HepG2 (cell line): ENCODE data around the gene HOXA10. TPM values are rescaled to one million over a fixed set of nuclear protein-coding genes. Genes with fewer than 3 reads are reported as not detected.

ENCODE experiments used
- ATAC-seq: fragments of 200-7000 bp; cut with Tn5 transposase; 3 replicates; pipeline ENCODE4 v1.9.1; 2020; ENCODE audit warnings: mild to moderate bottlenecking, moderate library complexity
- BruUV-seq: library from RNA; stranded (reverse); fragments of 400-500 nt; replicated peaks from 2 replicates; lab custom pipeline; 2021; lab: Mats Ljungman, UMichigan
- CTCF ChIA-PET: fragments of 300-600 bp; formaldehyde crosslinking; extraction: SDS; loops from one replicate; lab custom pipeline; 2021; ENCODE audit warnings: low total read pairs, inconsistent platforms, low intra/inter-chr PET ratio; lab: Yijun Ruan, JAX
- POLR2A ChIA-PET: fragments of 350-600 bp; sonication (Branson Sonifier 250); formaldehyde crosslinking; loops from one replicate; lab custom pipeline; 2020; ENCODE audit warnings: antibody characterized with exemption, inconsistent platforms; lab: Yijun Ruan, JAX
- DNase-seq: peaks from one replicate; pipeline ENCODE4 v3.0.0-alpha.2; 2015; ENCODE audit warnings: low spot score
- FAIRE-seq: peaks from 3 replicates; lab custom pipeline; 2011; peaks lifted over from hg19 to GRCh38; lab: Jason Lieb, UNC
- H2AFZ ChIP-seq: one replicate; pipeline ENCODE4 v1.6.1; 2011; ENCODE audit warnings: low read length, inconsistent platforms
- H3K27ac ChIP-seq: fragments of 300-600 bp; 3 replicates; pipeline ENCODE4 v1.8.0; 2011; ENCODE audit warnings: mixed run types, mild to moderate bottlenecking, mixed read lengths, low read length, inconsistent platforms; ENCODE audit not compliant: insufficient read depth; ENCODE audit errors: extremely low read length
- H3K27me3 ChIP-seq, 2 experiments: fragments of 200-600 bp in 1 of 2; 2 replicates in 1 of 2; 3 replicates in 1 of 2; pipeline versions ENCODE4 v1.6.0 to v1.8.0; 2011; ENCODE audit warnings: low read length in 2 of 2, mild to moderate bottlenecking in 2 of 2, moderate library complexity in 2 of 2, inconsistent platforms in 1 of 2; ENCODE audit not compliant: insufficient read depth in 2 of 2, control insufficient read depth in 1 of 2
- H3K36me3 ChIP-seq, 2 experiments: fragments of 200-600 bp in 1 of 2; replicated peaks in 1 of 2; 2 replicates in 1 of 2; 3 replicates in 1 of 2; pipeline versions ENCODE4 v1.5.1 to v1.8.0; 2011; ENCODE audit warnings: low read length in 2 of 2, inconsistent platforms in 1 of 2; ENCODE audit not compliant: insufficient read depth in 2 of 2, control insufficient read depth in 1 of 2
- H3K4me1 ChIP-seq: 2 replicates; pipeline ENCODE4 v1.5.1; 2012; ENCODE audit warnings: low read length, inconsistent platforms; ENCODE audit not compliant: insufficient read depth
- H3K4me2 ChIP-seq: 2 replicates; pipeline ENCODE4 v1.6.0; 2011; ENCODE audit warnings: low read depth, low read length, inconsistent platforms
- H3K4me3 ChIP-seq, 3 experiments: fragments of 200-600 bp in 1 of 3; sonication (generic), shearing (Covaris generic) in 1 of 3; replicated peaks in 1 of 3; 2 replicates each; pipeline ENCODE4 v1.5.1; 2011 to 2016; ENCODE audit warnings: low read length in 3 of 3, inconsistent platforms in 2 of 3, low read depth in 2 of 3, mild to moderate bottlenecking in 2 of 3, control low read depth in 1 of 3, mixed read lengths in 1 of 3; ENCODE audit not compliant: insufficient read depth in 1 of 3
- H3K79me2 ChIP-seq: one replicate; pipeline ENCODE4 v1.6.1; 2011; ENCODE audit warnings: low read length, inconsistent platforms; ENCODE audit not compliant: insufficient read depth
- H3K9ac ChIP-seq: 2 replicates; pipeline ENCODE4 v1.6.0; 2011; ENCODE audit warnings: mild to moderate bottlenecking, low read depth, low read length, inconsistent platforms; ENCODE audit not compliant: insufficient read depth
- H3K9me3 ChIP-seq: 2 replicates; pipeline ENCODE4 v1.5.1; 2012; ENCODE audit warnings: mild to moderate bottlenecking, low read length
- H4K20me1 ChIP-seq: 2 replicates; pipeline ENCODE4 v1.6.0; 2011; ENCODE audit warnings: inconsistent platforms, mild to moderate bottlenecking, low read length, moderate library complexity; ENCODE audit not compliant: insufficient read depth
- BORCS8-MEF2B ChIP-seq: sonication (generic); formaldehyde crosslinking; IDR thresholded peaks from 2 replicates; pipeline ENCODE4 v1.8.0; 2022; ENCODE audit warnings: mild to moderate bottlenecking, missing genetic modification reagents
- CREM ChIP-seq, 2 experiments: sonication (generic) in 1 of 2; formaldehyde crosslinking in 1 of 2; IDR thresholded peaks; 2 replicates each; pipeline versions ENCODE4 v1.4.0 to v1.6.1; 2016 to 2020; ENCODE audit warnings: antibody characterized with exemption in 1 of 2, mild to moderate bottlenecking in 1 of 2, missing genetic modification reagents in 1 of 2
- ESRRA ChIP-seq: sonication (generic); formaldehyde crosslinking; IDR thresholded peaks from 2 replicates; pipeline ENCODE4 v1.5.1; 2020; ENCODE audit warnings: mild to moderate bottlenecking, low read depth, missing genetic modification reagents
- HES4 ChIP-seq: sonication (generic); formaldehyde crosslinking; IDR thresholded peaks from 2 replicates; pipeline ENCODE4 v1.9.0; 2021; ENCODE audit warnings: mild to moderate bottlenecking, missing genetic modification reagents, borderline replicate concordance
- MLXIP ChIP-seq: sonication (generic); formaldehyde crosslinking; IDR thresholded peaks from 2 replicates; pipeline ENCODE4 v1.9.0; 2021; ENCODE audit warnings: missing genetic modification reagents, borderline replicate concordance
- PTBP1 ChIP-seq: fragments of 200-400 bp; formaldehyde crosslinking; IDR thresholded peaks from 2 replicates; pipeline ENCODE4 v1.6.1; 2018; ENCODE audit warnings: low read length, low read depth; ENCODE audit not compliant: poor library complexity, severe bottlenecking
- RBAK ChIP-seq: sonication (generic); formaldehyde crosslinking; IDR thresholded peaks from 2 replicates; pipeline ENCODE4 v1.5.1; 2020; ENCODE audit warnings: mild to moderate bottlenecking, missing genetic modification reagents
- SP5 ChIP-seq: IDR thresholded peaks from 2 replicates; pipeline ENCODE4 v1.6.1; 2016; ENCODE audit warnings: low read depth, borderline replicate concordance
- TEAD3 ChIP-seq: optimal IDR thresholded peaks from 2 replicates; pipeline ENCODE3; 2016; ENCODE audit warnings: borderline replicate concordance
- THAP11 ChIP-seq: IDR thresholded peaks from 2 replicates; pipeline ENCODE4 v1.6.1; 2016; ENCODE audit warnings: missing biosample characterization, missing genetic modification reagents
- ZFP36L1 ChIP-seq: sonication (generic); formaldehyde crosslinking; IDR thresholded peaks from 2 replicates; pipeline ENCODE4 v1.8.0; 2022; ENCODE audit warnings: mild to moderate bottlenecking, missing genetic modification reagents, moderate library complexity
- ZFP90 ChIP-seq: sonication (generic); formaldehyde crosslinking; IDR thresholded peaks from 2 replicates; pipeline ENCODE4 v1.8.0; 2022; ENCODE audit warnings: missing genetic modification reagents, mild to moderate bottlenecking, inconsistent platforms, borderline replicate concordance
- ZNF33A ChIP-seq: sonication (generic); formaldehyde crosslinking; IDR thresholded peaks from 2 replicates; pipeline ENCODE4 v1.5.1; 2020; ENCODE audit warnings: missing genetic modification reagents, mild to moderate bottlenecking, moderate library complexity, borderline replicate concordance
- ZNF547 ChIP-seq: sonication (generic); formaldehyde crosslinking; IDR thresholded peaks from 2 replicates; pipeline ENCODE4 v1.5.1; 2020; ENCODE audit warnings: mild to moderate bottlenecking, missing genetic modification reagents
- ZNF772 ChIP-seq: sonication (generic); formaldehyde crosslinking; IDR thresholded peaks from 2 replicates; pipeline ENCODE4 v1.5.0; 2020; ENCODE audit warnings: mild to moderate bottlenecking, missing genetic modification reagents
- ZNF781 ChIP-seq: sonication (generic); formaldehyde crosslinking; IDR thresholded peaks from 2 replicates; pipeline ENCODE4 v1.5.1; 2020; ENCODE audit warnings: borderline replicate concordance, mild to moderate bottlenecking, missing genetic modification reagents; ENCODE audit errors: not compliant biosample characterization
- ZSCAN31 ChIP-seq: sonication (generic); formaldehyde crosslinking; IDR thresholded peaks from 2 replicates; pipeline ENCODE4 v1.5.0; 2020; ENCODE audit warnings: low read depth, mild to moderate bottlenecking, missing genetic modification reagents
- WGBS: methylation state at CpG from one replicate; pipeline ENCODE4 v1.1.6; 2017; ENCODE audit warnings: low lambda C conversion rate; 5-methylcytosine and 5-hydroxymethylcytosine counted together
- in situ Hi-C: cut with HindIII; loops from 2 replicates; pipeline ENCODE4 v1.10.0; 2017; ENCODE audit warnings: low pct_unique_long_range_greater_than_20kb; ENCODE audit not compliant: extremely low pct_ligation_motif_present
- intact Hi-C: fragments of 100-400 bp; cut with micrococcal nuclease; formaldehyde crosslinking; loops from one replicate; pipeline ENCODE4 v1.10.0; 2022; ENCODE audit not compliant: unreplicated experiment
- polyA plus RNA-seq, 8 experiments: library from polyadenylated mRNA; depleted of rRNA in 3 of 8; stranded (reverse) in 7 of 8; unstranded in 1 of 8; fragments of >200 nt; fragmentation: Illumina TruSeq in 4 of 8; extraction: Trizol in 4 of 8; gene quantifications; 2 replicates each; pipeline versions ENCODE4 v1.2.1 to v1.2.3, GENCODE V29; 2011 to 2016; ENCODE audit warnings: low read depth in 4 of 8, missing spikeins in 1 of 8, mixed read lengths in 1 of 8; ENCODE audit not compliant: insufficient read depth in 1 of 8
- total RNA-seq, 5 experiments: library from RNA; depleted of rRNA; stranded (reverse); fragments of >200 nt; fragmentation: Illumina TruSeq; extraction: Trizol; gene quantifications; 2 replicates each; pipeline ENCODE4 v1.2.3, GENCODE V29; 2016; ENCODE audit warnings: low read depth in 1 of 5

Gene HOXA10
- total and polyA plus RNA-seq, 2 of the 13 experiments (the other 11 are each of a cell fraction or from before 2014, with no cell fraction given), result not detected

GRCh38 chr7:27161214-27161720 lies 12.9 kb downstream of the HOXA10 start (continued):
- no peak for TF ChIP-seq CREM (IDR thresholded peaks at IDR 0.05)
- TF ChIP-seq CREM (CRISPR knock-in tag; IDR thresholded peaks at IDR 0.05), result no peak
- TF ChIP-seq MLXIP (CRISPR knock-in tag), result no peak
- TF ChIP-seq ZNF772 (CRISPR knock-in tag), result 0 out of 2 replicates have a peak, but pooled peaks have one; percentile 13

GRCh38 chr7:27160546-27161213 lies 13.4 kb downstream of the HOXA10 start:
- Histone ChIP-seq H3K79me2 (no peaks in the 10 kb centered on the region), H3K4me1 (peaks cover 8% of the 10 kb centered on the region; the same call in 1 of the 2 replicates), H3K4me2 (peak overlapping the region; percentile 85), H3K9me3 (no peaks in the 10 kb centered on the region), H4K20me1 (no peaks in the 10 kb centered on the region), H3K36me3 (no peaks in the 10 kb centered on the region), H3K27ac (no peak overlapping the region), H3K4me3 (peak overlapping the region; percentile 51 to 68 (median 66)), H2AFZ (no peak overlapping the region), H3K9ac (peak overlapping the region; percentile 49), H3K27me3 (peaks cover 2 to 44% of the 10 kb centered on the region in 2 experiments)
- FAIRE-seq (no peak), ATAC-seq (peak; percentile 91), DNase-seq (peak; percentile 62)
- 46% methylated on average over 19 of the region's 54 CpGs for WGBS
- ChIA-PET CTCF (interaction anchor here (0.7 to 1.7 kb wide), 8 partner anchors 10 to 791 kb away, joined by 3 to 13 read pairs (median 7); no protein-coding TSS in a partner anchor), POLR2A (interaction anchor here (1.0 to 1.3 kb wide), 2 partner anchors 10 to 11 kb away, joined by 3 to 10 read pairs; no protein-coding TSS in a partner anchor)
- in situ Hi-C loops (loop anchor here (25.0 kb wide), 1 partner anchor 1073 kb away; no protein-coding TSS in a partner anchor), intact Hi-C loops (loop anchor here (1.0 to 5.0 kb wide), 2 partner anchors 478 to 791 kb away; no protein-coding TSS in a partner anchor)
- BruUV-seq, result no TSS peak
- no peak for TF ChIP-seq HES4 (CRISPR knock-in tag)
- TF ChIP-seq ZFP36L1 (CRISPR knock-in tag), result no peak
- TF ChIP-seq ESRRA (CRISPR knock-in tag), result no peak
- TF ChIP-seq BORCS8-MEF2B, result no peak
- no peak for TF ChIP-seq RBAK (CRISPR knock-in tag)
- TF ChIP-seq ZNF33A, result no peak
- no peak; the same call in 1 of the 2 replicates for TF ChIP-seq ZFP90 (CRISPR knock-in tag)
- TF ChIP-seq THAP11 (CRISPR knock-in tag), result 0 out of 2 replicates have a peak, but pooled peaks have one; percentile 19
- no peak for TF ChIP-seq ZNF781 (CRISPR knock-in tag)
- TF ChIP-seq SP5 (CRISPR knock-in tag), result no peak
- no peak for TF ChIP-seq PTBP1
- 0 out of 2 replicates have a peak, but pooled peaks have one; percentile 80 for TF ChIP-seq ZSCAN31 (CRISPR knock-in tag)
- peak; percentile 60; the same call in 1 of the 2 replicates for TF ChIP-seq ZNF547 (CRISPR knock-in tag)
- peak; percentile 23 for TF ChIP-seq TEAD3
